GM23248 (cell line): ENCODE results near the gene SMARCC1.

ENCODE experiments used
- EZH2 ChIP-seq: fragments of 200-600 bp; sonication (generic); IDR thresholded peaks from 2 replicates; pipeline ENCODE4 v1.6.1; 2018; ENCODE audit warnings: antibody characterized with exemption, mild to moderate bottlenecking; ENCODE audit not compliant: insufficient read depth, poor library complexity, severe bottlenecking
- EZH2phosphoT487 ChIP-seq: fragments of 200-600 bp; sonication (generic); IDR thresholded peaks from 2 replicates; pipeline ENCODE4 v1.6.1; 2018; ENCODE audit warnings: antibody characterized with exemption, moderate library complexity, mild to moderate bottlenecking, low read depth; ENCODE audit not compliant: insufficient read depth

- TF ChIP-seq EZH2 (no peak), EZH2phosphoT487 (no peak)
These were observed 228.3 kb downstream of the SMARCC1 start for GRCh38 chr3:47553407-47553806.
